Smooth muscle cell (in vitro differentiated cells): ENCODE results near the gene CAPZA3. TPM values are rescaled to one million over a fixed set of nuclear protein-coding genes. Genes with fewer than 3 reads are reported as not detected.
"Not testable (repeated sequence)": the region's sequence is repeated elsewhere in the genome, so short reads cannot be mapped to it uniquely, and the experiment has no call there.

Source experiments
- DNase-seq: peaks from one replicate; lab custom pipeline; 2025; ENCODE audit not compliant: unreplicated experiment; lab: John Stamatoyannopoulos, UW
- H2AFZ ChIP-seq: fragments of 200-600 bp; sonication (generic); 2 replicates; pipeline ENCODE4 v1.6.0; 2016; ENCODE audit warnings: antibody characterized with exemption, low read depth, mild to moderate bottlenecking
- H3F3A ChIP-seq: fragments of 200-600 bp; sonication (generic); 2 replicates; pipeline ENCODE4 v1.6.0; 2017; ENCODE audit warnings: antibody characterized with exemption, low read depth
- H3K27ac ChIP-seq: fragments of 200-600 bp; sonication (generic); 2 replicates; pipeline ENCODE4 v1.5.1; 2016; ENCODE audit warnings: low read depth, mild to moderate bottlenecking
- H3K27me3 ChIP-seq: fragments of 200-600 bp; sonication (generic); 2 replicates; pipeline ENCODE4 v1.6.1; 2016; ENCODE audit warnings: low read depth, mild to moderate bottlenecking
- H3K36me3 ChIP-seq: fragments of 200-600 bp; sonication (generic); 2 replicates; pipeline ENCODE4 v1.5.1; 2016; ENCODE audit warnings: low read depth
- H3K4me1 ChIP-seq: fragments of 200-600 bp; sonication (generic); 2 replicates; pipeline ENCODE4 v1.5.1; 2016; ENCODE audit warnings: low read depth
- H3K4me2 ChIP-seq: fragments of 200-600 bp; sonication (generic); 2 replicates; pipeline ENCODE4 v1.6.0; 2016; ENCODE audit warnings: mild to moderate bottlenecking
- H3K4me3 ChIP-seq: fragments of 200-600 bp; sonication (generic); 2 replicates; pipeline ENCODE4 v1.5.1; 2016; ENCODE audit warnings: mild to moderate bottlenecking
- H3K79me2 ChIP-seq: fragments of 200-600 bp; sonication (generic); 2 replicates; pipeline ENCODE4 v1.6.0; 2016; ENCODE audit warnings: low read depth, mild to moderate bottlenecking
- H3K9ac ChIP-seq: fragments of 200-600 bp; sonication (generic); 2 replicates; pipeline ENCODE4 v1.6.0; 2016; ENCODE audit warnings: low read depth
- H3K9me3 ChIP-seq: fragments of 200-600 bp; sonication (generic); replicated peaks from 2 replicates; pipeline ENCODE4 v1.5.1; 2016; ENCODE audit warnings: low read depth
- H4K20me1 ChIP-seq: fragments of 200-600 bp; sonication (generic); 2 replicates; pipeline ENCODE4 v1.6.0; 2016; ENCODE audit warnings: low read depth
- CTCF ChIP-seq: fragments of 200-600 bp; sonication (generic); IDR thresholded peaks from 2 replicates; pipeline ENCODE4 v1.5.1; 2017; ENCODE audit warnings: borderline replicate concordance, mild to moderate bottlenecking, antibody characterized with exemption; ENCODE audit not compliant: insufficient read depth, poor library complexity, severe bottlenecking
- WGBS: methylation state at CpG from one replicate; pipeline ENCODE4 v1.1.7; 2016; ENCODE audit warnings: low lambda C conversion rate; 5-methylcytosine and 5-hydroxymethylcytosine counted together
- polyA plus RNA-seq: library from polyadenylated mRNA; unstranded; fragments of >200 nt; fragmentation: Nextera tagmentation; extraction: Ambion mirVana; gene quantifications from 2 replicates; pipeline ENCODE4 v1.2.1, GENCODE V29; 2016
- total RNA-seq: library from RNA; depleted of rRNA; stranded (reverse); fragments of >200 nt; gene quantifications from 2 replicates; pipeline ENCODE4 v1.2.3, GENCODE V29; 2014

CAPZA3 gene
- total and polyA plus RNA-seq, 2 experiments from 2014 or later = 0.19 TPM; not detected in 1

GRCh38 chr12:18754124-18754707 is 16.3 kb downstream of the CAPZA3 start:
- no peaks in the 10 kb centered on the region for H3K36me3 ChIP-seq
- H3K4me3 ChIP-seq = no peak overlapping the region
- H3K27ac ChIP-seq = no peak overlapping the region
- no peaks in the 10 kb centered on the region for H3F3A ChIP-seq
- H3K79me2 ChIP-seq = no peaks in the 10 kb centered on the region
- no peaks in the 10 kb centered on the region for H3K27me3 ChIP-seq
- no peak overlapping the region for H2AFZ ChIP-seq
- H3K9me3 ChIP-seq = no peaks in the 10 kb centered on the region
- no peak overlapping the region for H3K9ac ChIP-seq
- no peak for TF ChIP-seq CTCF
- H4K20me1 ChIP-seq = no peaks in the 10 kb centered on the region
- H3K4me2 ChIP-seq = no peak overlapping the region
- peaks cover 53% of the 10 kb centered on the region for H3K4me1 ChIP-seq
- WGBS = 87% methylated on average over 6 of the region's 6 CpGs
- no peak for DNase-seq

DNA sequence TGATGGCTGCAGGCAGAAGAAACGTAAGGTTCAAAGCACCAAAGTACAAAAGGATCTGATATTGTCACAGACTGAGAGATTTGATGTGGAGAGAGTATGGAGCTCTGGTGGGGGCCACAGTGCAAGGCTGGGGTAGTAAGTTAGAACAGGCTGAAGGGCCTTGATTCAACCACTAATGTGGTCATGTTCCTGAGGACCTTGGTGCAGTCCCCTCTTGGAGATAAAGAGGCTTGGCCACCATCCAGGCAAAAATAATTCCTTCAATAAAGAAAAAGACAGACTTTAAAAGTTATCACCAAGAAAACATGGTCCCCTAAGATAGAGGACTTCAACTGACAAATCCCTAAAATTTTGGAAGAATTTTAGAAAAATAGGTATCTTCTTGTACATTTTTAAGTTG is 17.4 kb downstream of the CAPZA3 start:
- Histone ChIP-seq H3K27me3 (no peaks in the 10 kb centered on the region), H4K20me1 (no peaks in the 10 kb centered on the region), H3K27ac (no peak overlapping the region), H3K9ac (no peak overlapping the region), H3K4me2 (no peak overlapping the region), H3K79me2 (no peaks in the 10 kb centered on the region), H3K4me3 (no peak overlapping the region), H3K36me3 (no peaks in the 10 kb centered on the region), H3K4me1 (peaks cover 44% of the 10 kb centered on the region), H2AFZ (no peak overlapping the region), H3F3A (no peaks in the 10 kb centered on the region), H3K9me3 (no peaks in the 10 kb centered on the region)
- no peak for TF ChIP-seq CTCF
- no peak for DNase-seq
- 97% methylated on average over 1 of the region's 1 CpG for WGBS

GRCh38 chr12:18766479-18766878 is 28.6 kb downstream of the CAPZA3 start:
- not testable (repeated sequence) for H3K27me3 ChIP-seq, H3K36me3 ChIP-seq, H4K20me1 ChIP-seq, H3K27ac ChIP-seq, DNase-seq, H3K9ac ChIP-seq, H2AFZ ChIP-seq, H3K9me3 ChIP-seq, H3K79me2 ChIP-seq, H3K4me3 ChIP-seq, H3K4me2 ChIP-seq, H3F3A ChIP-seq, H3K4me1 ChIP-seq
- WGBS = 100% methylated on average over 1 of the region's 1 CpG

- no peaks in the 10 kb centered on the region for H4K20me1 ChIP-seq
- H3K27ac ChIP-seq = no peak overlapping the region
- no peak overlapping the region for H3K4me3 ChIP-seq
- H3K36me3 ChIP-seq = no peaks in the 10 kb centered on the region
- no peaks in the 10 kb centered on the region for H3F3A ChIP-seq
- no peak for TF ChIP-seq CTCF
- H3K27me3 ChIP-seq = no peaks in the 10 kb centered on the region
- H3K9me3 ChIP-seq = no peaks in the 10 kb centered on the region
- no peak overlapping the region for H2AFZ ChIP-seq
- H3K79me2 ChIP-seq = no peaks in the 10 kb centered on the region
- H3K4me1 ChIP-seq = no peaks in the 10 kb centered on the region
- H3K9ac ChIP-seq = no peak overlapping the region
- WGBS = 64% methylated on average over 2 of the region's 2 CpGs
- no peak overlapping the region for H3K4me2 ChIP-seq
- no peak for DNase-seq
Observed at GRCh38 chr12:18782827-18783226, 44.9 kb downstream of the CAPZA3 start.

- 92% methylated on average over 8 of the region's 8 CpGs for WGBS
- H3K36me3 ChIP-seq = not testable (repeated sequence)
Observed at GRCh38 chr12:18785465-18785864, 47.5 kb downstream of the CAPZA3 start.

More at GRCh38 chr12:18785465-18785864, 47.5 kb downstream of the CAPZA3 start:
- H3K79me2 ChIP-seq, H3K4me1 ChIP-seq, H3K9me3 ChIP-seq, H3K9ac ChIP-seq, H2AFZ ChIP-seq, H3K4me2 ChIP-seq, H3K27me3 ChIP-seq, DNase-seq, H3K4me3 ChIP-seq, H4K20me1 ChIP-seq, H3F3A ChIP-seq, H3K27ac ChIP-seq: not testable (repeated sequence)
